Activated CD8-positive, alpha-beta memory T cell treated with anti-CD3 and anti-CD28 coated beads, Interleukin-2, amount 50 U/mL, for 48 hours (primary cell): ENCODE results near the gene HJV.
"Not testable (repeated sequence)": the region's sequence is repeated elsewhere in the genome, so short reads cannot be mapped to it uniquely, and the experiment has no call there.

Source experiments
- DNase-seq: peaks from one replicate; pipeline ENCODE4 v3.0.0-alpha.2; 2020

The HJV gene, protein sequence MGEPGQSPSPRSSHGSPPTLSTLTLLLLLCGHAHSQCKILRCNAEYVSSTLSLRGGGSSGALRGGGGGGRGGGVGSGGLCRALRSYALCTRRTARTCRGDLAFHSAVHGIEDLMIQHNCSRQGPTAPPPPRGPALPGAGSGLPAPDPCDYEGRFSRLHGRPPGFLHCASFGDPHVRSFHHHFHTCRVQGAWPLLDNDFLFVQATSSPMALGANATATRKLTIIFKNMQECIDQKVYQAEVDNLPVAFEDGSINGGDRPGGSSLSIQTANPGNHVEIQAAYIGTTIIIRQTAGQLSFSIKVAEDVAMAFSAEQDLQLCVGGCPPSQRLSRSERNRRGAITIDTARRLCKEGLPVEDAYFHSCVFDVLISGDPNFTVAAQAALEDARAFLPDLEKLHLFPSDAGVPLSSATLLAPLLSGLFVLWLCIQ

DNA sequence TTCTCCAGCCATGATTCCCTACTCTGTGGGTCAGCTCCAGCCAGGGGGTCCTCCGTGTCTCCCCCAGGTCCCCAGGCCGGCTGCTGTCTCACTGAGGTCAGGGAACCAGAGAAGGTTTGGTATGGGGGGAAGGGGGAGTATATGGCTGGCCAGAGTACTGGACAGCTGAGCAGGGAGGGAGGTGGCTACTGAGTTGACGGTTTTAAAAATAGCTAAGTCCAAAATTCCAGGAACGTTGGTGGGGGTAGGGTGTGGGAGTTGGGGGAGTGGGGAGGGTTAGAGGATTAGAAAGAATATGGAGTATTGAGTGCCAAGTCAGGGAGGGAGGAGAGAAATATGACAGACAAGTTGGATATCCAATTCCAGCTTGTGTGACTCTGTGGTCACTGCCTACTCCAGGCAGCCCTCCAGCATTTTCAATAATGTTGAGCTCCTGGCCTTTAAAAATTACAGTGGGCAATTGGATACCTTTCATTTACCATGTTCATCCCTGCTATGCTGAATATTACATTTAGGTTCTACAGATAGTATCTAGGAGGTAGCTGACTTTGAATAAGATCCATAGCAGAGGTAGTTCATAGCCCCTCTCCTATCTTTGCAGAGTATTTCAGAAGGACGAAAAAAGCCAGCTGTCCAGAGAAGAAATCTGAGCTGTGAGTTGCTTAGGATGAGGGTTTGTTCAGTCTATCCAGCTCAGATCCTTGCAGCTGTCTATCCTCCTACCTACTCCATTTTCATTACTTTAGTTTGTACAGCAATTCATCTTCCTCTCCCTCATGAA lies at the start of gene HJV:
Gene HJV (minus strand): TSS at position 114 of the 781 bp plus-strand sequence. CDS start 1,504 bp downstream, outside the sequence.
- DNase-seq = no peak

DNA sequence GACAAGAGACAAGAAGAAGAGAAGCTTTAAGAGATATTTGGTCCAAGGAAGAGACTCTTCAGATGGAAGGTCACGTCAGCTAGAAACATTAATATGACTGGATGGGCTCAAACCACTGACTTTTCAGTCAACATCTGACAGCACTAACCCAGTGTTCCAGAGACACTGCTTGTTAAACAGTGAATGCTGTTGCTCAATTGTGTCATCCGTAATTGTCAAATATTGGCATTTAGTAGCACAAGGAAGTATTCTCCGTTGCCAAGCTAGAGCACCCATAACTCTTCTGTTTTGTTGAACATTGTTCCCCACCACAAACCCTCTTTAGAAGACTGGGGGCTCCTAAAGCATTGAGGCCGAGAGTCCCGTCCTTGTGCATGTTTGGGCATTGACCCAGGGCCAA lies 37.6 kb upstream of the HJV start:
- not testable (repeated sequence) for DNase-seq

DNA sequence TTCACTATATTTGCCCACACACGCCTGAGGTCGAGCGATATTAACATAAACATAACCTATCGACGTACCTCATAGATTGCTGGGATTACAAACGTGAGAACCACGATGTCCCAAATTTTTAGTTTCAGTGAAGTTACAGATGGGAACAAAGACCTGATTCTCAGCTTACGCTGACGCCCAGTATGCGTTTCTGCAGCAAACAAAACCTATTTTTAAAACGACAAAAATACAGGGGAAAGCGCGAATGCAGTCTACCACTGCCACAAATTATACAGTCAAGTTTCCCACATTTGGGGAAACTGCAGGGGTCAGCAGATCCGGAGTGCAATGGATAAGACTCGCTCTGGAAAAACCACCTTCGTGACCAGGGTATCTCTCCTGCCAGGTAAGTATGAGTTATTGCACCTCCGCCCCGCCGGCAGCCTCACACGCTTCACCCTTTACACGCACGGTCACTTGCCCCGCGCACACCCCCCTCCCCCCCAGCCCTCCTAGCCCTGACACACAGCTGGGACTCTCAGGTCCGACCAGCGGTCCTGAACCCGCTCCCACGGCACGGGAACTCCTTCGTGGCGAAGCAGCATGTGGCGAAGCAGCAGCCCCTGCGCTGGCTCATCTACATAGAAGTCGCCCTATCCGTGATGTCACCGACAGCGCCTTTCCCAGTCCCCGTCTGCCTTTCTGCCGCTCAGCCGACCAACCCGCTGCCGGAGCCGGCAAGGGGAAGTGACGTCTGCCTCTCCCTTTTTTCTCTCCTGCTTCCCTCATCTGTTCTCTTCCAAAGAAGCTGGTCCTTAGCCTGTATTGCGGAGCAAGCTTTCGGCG lies 30.5 kb upstream of the HJV start:
- DNase-seq = peak; percentile 90

DNA sequence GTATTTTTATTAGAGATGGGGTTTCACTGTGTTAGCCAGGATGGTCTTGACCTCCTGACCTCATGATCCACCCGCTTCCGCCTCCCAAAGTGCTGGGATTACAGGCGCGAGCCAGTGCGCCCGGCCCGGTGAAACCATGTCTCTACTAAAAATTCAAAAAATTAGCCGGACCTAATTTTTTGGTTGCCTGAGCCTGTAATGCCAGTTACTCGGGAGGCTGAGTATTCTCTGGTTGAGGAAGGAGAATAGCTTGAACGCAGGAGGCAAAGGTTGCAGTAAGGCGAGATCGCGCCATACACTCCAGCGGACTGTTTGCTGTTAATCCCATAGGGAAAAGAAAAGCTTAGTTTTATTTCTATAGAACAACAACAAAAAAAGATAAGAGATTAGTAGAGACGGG lies 29.9 kb upstream of the HJV start:
- DNase-seq = peak; percentile 66

DNA sequence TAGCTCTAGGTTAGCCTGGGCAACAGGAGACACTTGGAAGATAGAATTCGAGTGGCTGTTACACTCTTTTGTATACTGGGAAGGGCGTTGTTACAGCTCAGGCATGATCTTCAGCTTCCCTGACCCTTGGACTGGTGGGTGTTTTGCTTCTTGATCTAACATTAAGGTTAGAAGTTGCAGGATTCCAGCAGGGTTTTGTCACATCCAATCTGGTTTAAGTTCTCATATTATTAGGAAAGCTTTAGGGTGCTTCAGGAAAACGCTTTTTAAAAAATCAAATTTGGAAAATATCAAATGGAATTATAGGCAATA lies 29.1 kb upstream of the HJV start:
- DNase-seq = not testable (repeated sequence)

DNA sequence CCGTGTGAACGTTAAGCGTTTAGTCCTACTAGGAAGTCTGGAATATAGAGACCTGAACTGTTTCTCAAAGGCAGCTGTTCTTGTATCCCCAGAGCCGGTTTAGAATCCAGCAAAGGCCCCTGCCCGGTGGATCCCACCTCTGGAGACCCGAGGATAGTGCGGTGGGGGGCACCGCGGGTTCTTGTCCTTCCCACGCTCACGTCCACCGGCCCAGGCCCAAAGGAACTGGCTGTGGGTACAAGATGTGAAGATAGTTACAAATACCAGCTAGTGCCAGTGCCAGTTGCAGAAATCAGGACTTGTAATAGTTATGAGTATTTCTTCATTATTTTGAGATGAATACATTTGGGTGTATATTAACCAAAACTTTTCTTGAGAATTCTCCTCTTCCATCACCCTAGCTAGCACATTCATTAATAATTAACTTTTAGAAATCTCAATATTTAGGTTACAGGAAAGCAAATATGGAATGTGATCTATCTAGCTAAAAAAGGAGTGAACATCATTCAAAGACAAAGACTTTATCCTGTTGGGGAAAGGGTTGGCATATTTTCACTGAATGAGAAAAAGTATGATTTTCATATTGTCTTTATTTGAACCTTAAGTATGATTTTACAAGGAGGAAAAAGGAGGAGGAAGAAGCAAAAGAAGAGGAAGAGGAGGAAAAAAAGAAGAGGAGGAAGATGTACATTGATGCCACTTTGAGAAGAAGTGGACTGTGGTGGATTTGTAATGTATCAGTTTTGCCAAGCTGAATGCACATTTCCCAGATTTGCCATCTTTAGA lies 28.5 kb upstream of the HJV start:
- DNase-seq = not testable (repeated sequence)

DNA sequence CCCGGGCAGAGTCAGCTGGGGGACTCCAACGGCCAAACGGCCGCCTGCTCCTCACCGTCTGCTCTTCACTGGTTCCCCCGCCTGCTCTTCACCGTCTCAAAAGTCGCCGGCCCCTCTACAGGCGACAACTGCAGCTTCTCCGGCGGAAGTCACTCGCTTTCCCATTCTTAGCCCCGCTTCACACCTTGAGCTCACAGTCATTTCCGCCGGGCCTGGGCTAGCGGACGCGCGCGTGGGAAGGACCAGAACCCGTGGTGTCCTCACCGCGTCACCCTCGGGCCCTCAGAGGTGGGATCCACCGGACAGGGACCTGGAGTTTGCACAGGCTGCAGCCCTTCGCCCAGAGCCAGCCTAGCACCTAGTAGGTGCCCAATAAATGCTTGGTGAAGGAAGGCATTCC lies 27.9 kb upstream of the HJV start:
- no peak for DNase-seq

DNA sequence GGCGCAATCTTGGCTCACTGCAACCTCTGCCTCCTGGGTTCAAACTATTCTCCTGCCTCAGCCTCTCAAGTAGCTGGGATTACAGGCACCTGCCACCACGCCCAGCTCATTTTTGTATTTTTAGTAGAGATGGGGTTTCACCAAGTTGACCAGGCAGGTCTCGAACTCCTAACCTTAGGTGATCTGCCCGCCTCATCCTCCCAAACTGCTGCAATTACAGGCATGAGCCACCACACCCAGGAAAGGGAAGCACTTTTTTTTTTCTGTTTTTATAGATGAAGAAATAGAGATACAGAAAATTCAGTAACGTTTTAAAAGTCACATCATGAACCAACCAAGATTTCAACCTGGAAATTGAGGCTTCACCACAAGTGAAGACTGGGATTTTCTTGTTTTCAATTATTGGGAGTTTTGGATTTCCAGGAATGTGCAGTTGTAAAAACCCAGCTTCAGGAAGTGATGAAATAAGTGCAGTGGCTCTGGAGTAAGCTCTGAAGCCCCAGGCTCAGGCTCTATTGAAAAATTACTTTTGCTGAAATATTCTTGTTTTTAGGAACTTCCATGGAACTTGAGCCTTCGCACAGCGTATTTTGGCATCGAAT lies 27.1 kb upstream of the HJV start:
- DNase-seq = not testable (repeated sequence)

DNA sequence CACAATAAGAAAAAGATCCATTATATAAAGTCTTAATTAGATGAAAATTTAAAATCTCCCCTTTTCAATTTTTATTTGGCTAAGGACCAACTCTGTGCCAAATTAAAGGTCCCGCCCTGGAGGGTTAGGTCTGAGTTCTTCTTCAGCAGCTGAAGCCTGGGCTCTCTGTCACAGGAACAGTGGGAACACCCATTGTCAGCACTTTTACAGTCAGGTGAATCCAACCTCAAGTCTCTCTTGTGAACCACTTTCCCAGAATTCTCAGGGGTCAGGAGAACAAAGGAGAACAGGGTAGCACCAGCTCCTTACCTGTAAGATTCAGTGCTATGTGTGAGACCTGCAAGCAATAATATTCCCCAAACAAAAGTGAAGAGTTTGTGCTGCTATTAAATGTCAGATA lies 25.1 kb upstream of the HJV start:
- no peak for DNase-seq

DNA sequence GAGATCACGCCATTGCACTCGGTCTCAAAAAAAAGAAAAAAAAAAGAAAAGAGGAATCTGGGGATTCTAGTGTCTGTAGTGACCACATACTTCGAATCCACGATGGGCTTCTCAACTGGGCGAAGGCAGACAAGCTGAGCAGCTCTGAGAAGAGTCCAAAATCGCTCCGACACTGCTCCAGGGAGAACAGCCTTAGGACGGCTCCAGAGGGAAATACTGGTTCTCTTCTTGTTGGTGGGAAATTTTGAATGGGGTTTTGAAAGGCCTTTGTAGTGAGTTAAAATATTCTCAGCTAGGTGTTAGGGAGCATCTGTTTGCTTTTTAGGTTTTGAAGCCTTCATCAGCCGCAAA lies 18.3 kb upstream of the HJV start:
- no peak for DNase-seq

DNA sequence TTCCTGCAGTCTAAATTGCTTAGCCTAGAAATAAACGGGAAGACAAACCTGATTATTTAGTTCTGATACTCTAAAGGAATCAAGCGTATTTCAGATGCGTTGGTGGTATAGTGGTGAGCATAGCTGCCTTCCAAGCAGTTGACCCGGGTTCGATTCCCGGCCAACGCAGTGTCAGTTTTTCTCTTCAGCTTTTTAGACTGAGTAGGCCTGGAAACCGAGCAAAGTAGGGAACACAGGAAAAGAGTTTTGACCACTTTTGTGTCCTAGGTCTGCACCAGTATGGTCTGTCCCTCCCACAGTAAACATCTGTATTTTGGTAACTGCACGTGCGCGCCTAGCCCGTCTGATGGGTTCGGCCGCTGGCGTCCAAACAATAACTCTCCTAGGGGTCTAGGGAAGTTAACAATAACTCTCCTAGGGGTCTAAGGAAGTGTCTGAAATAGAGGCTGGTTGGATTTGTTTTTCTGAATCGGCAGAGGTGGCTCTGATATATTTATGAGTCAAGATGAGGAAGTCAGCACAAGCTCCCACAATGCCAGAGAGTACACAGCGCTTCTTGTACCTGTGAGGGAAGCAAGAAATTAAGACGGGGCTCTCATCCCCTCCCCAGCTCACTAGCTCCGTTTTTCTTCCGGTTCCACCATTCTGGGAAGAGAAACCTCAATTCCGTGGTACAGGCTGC lies 15.6 kb upstream of the HJV start:
- DNase-seq = peak; percentile 92

DNA sequence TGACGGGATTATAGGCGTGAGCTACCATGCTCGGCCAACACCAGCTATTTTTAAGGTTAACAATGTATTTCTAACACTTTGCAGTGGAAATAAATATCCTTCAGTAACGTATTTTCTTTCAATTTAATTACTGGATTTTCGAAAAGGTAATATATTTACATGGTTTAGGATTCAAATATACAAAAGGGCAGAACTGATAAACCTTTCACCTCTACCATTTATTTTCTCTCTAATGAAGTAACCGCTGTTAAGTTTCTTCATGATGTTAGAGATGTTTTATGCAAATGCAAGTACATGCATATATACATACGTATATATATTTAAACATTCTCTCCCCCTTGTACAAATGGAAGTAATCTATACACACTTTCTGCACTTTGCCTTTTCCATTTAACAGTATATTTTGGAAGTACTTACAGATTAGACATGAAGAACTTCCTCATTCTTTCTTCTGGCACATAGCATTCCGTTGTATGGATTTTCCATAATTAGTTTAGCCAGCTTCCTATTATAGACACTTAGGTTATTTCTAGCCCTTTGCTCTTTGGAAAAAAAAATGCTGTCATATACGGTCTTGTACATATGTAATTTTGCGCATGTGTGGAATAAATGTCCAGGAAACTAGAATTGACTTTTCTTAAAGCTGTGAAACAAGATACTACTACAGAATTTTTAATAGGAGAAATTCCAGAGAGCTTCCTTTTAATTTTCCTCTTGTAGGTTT lies 14.9 kb upstream of the HJV start:
- DNase-seq = no peak

DNA sequence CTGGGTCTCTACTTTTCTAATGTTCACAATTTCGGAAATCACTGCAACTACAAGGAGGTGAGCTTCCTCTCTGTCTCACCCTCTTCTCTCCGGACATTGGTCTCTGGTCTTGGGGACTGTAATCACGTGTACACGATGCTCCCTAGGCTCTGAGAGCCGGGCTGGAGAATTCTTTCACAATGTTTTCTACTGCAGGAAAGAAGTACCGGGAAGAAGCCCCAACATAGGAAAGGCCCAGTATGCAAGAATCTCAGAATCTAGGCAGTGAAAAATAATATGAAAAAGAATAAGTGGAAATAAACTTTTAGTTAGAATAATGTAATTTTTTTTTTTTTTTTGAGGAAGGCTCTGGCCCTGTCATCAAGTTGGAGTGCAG lies 13.5 kb upstream of the HJV start:
- no peak for DNase-seq

DNA sequence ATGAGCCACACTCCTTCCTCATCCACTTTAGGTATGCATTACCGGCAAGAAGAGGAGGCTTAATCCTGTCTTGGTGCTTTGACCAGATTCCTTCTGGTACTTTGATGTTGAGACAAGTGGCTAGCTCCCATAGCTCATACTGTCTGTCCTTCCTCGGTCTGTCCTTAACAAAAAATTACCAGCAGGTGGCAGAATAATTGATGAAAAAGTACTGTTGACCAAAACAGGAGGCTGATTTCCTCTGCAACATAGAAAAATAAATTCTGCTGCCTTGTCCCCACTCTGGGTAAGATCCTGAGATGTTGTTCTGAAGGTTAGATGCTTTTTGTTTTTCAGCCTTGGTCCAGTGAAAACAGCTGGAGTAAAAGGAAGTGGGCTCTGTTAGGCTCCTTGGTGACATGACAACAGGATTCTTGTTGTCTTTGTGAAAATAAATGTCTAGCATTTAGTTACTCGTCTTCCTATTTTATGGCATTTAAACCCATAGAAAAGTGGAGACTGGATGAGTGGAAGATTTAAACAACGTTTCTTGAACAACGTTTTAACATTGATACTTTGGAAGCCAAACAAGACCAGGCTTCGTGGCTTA lies 11.2 kb upstream of the HJV start:
- no peak for DNase-seq

DNA sequence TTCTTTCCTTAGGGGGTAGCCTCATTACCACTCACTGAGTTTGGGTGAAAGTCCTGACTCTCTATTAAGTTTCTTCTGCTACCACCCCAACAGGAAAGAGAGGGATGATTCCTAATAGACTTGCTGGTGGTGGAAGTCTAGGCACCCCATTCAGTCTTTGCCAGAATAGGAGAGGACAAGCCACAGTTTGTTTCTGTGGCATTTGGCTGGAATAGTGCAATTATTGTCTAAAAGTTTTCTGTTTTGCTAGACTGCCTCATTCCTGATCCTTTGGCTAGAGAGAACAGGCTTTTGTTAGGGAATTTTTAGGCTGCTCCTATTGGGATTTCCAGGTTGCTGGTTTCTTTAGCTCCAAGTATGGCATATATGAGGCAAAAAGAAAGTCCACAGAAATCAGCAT lies 9.9 kb upstream of the HJV start:
- no peak for DNase-seq

DNA sequence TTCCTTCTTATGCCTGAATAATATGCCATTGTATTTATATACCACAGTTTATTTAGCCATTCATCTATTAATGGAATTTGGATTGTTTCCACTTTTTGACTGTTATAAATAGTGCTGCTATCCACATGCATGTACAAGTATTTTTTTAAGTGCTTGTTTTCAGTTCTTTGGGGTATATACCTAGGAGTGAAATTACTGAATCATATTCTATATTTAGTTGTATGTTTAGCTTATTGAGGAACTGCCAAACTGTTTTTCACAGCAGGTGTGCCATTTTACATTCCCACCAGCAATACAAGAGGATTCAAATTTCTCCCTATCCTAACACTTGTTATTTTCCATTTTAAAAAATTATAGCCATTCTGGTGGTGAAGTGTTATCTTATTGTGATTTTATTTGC lies 7.6 kb upstream of the HJV start:
- no peak for DNase-seq

DNA sequence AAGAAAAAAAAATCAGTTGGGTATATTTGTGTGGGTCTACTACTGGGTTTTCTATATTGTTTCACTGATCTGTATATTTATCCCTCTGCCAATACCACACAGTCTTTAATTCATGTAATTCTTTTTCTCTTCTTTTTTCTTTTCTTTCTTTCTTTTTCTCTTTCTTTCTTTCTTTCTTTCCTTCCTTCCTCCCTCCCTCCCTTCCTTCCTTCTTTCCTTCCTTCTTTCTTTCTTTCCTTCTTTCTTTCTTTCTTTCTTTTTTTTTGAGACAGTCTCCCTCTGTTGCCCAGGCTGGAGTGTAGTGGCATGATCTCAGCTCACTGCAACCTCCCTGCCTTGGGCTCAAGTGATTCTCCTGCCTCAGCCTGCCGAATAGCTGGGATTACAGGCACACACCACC lies 5.1 kb upstream of the HJV start:
- DNase-seq = not testable (repeated sequence)

DNA sequence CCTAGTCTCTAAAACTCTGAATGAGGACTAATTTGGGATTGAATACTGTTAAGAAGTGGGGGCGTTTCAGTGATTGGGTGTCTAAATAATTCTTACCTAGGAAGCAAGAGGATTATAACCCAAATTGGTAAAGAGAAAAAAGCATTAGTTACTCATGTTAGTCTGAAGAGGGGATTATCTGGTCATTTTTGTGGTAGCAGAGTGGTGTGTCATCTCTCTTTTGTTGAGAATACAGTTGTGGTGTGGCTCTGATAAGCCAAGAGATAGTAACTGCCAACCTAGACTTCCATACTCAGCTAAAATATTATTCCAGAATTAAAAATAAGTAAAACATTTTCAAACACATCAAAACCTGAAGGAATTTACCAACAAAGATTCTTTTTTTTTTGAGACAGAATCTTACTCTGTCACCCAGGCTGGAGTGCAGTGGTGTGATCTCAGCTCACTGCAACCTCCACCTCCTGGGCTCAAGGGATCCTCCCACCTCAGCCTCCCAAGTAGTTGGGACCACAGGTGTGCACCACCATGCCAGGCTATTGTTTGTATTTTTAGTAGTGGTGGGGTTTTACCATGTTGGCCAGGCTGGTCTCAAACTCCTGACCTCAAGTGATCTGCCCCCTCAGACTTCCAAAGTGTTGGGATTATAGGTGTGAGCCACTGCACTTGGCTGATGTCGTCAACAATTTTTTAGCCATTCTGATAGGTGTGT lies 4.4 kb upstream of the HJV start:
- DNase-seq = not testable (repeated sequence)

DNA sequence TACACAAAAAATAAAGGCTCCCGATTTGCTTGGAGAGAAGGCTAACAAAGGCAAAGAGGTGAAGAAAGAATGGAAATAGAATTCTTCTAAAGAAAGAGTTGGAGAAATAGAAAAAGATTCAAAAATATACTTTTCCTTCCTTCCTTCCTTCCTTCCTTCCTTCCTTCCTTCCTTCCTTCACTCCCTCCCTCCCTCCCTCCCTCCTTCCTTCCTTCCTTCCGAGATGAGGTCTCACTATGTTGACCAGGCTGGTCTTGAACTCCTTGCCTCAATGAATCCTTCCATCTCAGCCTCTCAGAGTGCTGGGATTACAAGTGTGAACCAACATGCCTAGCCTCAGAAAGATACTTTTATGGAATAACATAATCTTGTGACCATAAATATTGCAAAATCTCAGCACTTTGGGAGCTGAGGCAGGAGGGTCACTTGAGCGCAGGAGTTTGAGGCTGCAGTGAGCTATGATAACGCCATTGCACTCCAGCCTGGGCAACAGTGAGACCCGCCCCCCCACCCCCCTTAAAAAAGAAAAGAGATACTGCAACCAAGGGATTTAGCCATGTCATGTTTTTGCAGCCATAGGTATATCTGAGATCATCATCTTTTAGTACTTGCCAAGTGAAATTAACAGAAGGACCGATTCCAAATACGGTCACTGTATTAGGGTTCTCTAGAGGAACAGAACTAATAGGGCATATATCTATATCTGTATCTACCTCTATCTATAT lies 1.0 kb upstream of the HJV start:
- DNase-seq = no peak
